ENCODE measurements around the gene ZNF3.

DNA sequence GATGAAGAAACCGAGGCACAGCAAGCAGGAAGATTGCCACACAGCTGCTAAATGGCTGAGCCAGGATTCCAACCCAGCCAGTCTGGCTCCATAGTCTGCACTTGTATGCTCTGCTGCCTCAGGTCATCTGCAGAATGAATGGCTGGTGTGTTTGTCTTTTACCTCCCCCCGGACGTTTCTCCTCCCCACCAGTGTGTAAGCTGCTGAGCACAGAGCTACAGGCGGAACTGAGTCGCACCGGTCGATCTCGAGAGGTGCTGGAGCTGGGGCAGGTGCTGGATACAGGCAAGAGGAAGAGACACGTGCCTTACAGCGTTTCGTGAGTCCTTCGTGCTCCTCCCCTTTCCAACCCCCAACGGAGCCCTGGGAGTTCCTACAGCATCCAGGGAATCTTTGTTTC, 40.5 kb upstream of the ZNF3 start:
- TF ChIP-seq POLR2A (IDR thresholded peaks at IDR 0.05; ENCODE audit: low read length) (no peak), GATA1 (IDR thresholded peaks at IDR 0.05; ENCODE audit: low read depth, low read length) (no peak)
